HG03095 (cell line): ENCODE measurements around the gene CLEC16A.

Experiments
- ATAC-seq: cut with Tn5 transposase; IDR thresholded peaks from one replicate; pipeline ENCODE4 v1.9.1; 2021; ENCODE audit warnings: moderate library complexity; ENCODE audit not compliant: unreplicated experiment

Gene CLEC16A

DNA sequence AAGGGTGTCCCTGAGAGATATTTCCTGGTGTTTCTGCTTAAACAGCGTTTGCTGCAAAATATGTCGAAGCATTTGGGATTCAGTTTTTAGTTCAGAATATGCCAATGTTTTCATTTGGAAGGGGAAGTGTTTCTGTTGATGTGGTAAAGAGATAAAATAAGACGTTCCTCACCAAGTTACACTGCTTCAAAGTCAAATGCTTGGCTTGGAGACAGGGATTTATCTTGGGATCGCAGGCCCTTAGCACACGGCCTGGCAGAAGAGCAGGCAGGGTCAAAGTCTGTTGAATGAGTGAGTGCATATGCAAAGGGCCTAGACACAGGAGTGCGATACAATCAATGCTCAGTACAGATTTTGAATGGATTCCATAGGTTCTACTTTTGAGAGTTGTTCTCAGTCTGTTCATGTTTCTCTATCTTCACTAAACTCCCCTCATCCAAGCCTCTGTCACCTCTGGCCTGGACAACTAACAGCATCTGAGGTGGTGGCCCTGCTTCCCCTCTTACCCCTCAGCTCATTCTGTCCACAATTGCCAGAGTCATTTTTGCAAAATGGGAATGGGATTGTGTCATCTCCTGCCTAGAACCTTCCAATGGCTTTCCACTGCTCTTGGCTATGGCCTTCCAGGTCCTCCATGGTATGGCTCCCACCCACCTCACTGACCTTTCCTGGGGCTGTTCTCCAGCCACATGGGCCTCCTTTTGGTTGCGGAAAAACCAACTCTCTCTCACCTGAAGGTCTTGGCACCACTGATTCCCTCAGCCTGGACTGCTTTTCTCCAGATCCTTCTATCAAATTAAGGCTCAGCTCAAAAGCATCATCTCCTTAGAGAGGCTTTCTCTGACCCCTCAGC lies 5.3 kb upstream of the CLEC16A start:
- no peak for ATAC-seq

DNA sequence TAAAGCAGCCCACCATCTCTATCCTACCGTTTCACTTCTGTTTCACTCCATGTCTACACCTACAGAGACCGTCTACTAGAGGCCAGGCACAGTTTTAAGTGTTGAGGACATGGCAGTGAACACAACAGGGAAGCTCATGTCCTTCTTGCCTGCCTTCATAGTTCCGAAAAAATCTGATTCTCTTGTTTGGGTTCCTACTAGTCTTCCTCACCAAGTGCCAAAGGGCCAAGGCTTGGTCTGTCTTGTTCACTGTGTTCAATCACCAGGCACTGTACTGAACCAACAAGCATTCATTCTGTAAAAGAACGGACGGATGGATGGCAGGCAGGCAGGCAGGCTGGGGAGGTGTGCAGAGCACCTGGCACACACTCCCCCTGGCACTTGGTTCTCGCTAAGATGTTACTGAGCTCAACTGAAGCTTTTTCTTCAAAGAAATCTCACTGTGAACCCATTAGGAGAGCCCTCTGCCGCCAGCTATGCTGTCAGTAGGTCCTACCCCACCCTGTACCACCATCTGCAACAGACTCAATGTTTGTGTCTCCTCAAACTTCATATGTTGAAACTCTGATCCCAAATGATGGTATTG lies 4.6 kb upstream of the CLEC16A start:
- ATAC-seq, result no peak

DNA sequence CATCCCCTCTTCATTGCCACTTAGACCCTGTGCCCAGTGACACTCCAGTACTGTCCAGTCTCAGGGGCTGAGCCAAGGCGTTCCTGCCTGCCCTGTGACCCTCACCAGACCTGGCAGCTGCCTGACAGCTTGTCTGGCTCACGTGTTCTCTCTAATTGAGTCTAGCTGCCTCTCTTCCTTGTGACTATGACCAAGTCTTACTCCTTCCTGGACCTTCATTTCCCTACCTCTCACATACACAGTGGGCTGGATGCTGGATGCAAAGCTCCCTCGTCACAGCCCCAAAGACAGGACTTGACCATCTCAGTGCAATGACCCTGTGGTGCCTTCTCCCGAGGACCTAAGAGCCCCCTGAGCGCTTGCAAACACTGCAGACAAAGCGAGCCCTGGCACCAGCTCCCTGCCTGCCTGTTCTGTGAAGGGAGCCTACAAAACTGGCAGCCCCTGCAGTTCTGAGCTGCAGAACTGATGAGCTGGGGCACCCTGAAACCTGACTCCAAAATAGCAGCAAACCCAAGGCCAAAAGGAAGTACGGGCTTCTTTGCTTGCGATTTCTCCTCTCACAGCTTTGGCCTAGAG lies 3.8 kb upstream of the CLEC16A start:
- ATAC-seq, result no peak

- ATAC-seq, result no peak
Observed at GRCh38 chr16:10941127-10941933, 3.0 kb upstream of the CLEC16A start.

DNA sequence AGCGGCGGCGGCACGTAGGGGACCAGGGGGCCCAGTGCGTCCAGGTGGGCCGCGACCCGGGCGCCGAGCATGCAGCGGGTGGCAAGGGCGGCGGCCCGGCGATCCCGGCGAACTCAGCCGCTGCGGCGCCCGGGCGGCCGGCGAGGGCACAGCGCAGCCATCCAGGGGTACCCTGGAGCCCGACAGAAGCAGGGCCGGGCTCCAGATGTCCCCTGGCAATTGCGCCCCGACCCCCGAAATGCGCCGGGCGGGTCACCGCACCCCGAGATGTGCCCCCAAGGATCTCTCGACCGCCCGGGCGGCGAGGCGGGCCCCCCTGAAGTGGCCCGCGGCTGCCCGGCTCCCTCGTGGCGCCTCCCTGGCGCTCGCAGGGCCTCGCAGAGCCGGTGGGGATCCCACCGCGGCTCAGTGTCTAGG lies 2.4 kb upstream of the CLEC16A start:
- ATAC-seq, result peak; percentile 2

DNA sequence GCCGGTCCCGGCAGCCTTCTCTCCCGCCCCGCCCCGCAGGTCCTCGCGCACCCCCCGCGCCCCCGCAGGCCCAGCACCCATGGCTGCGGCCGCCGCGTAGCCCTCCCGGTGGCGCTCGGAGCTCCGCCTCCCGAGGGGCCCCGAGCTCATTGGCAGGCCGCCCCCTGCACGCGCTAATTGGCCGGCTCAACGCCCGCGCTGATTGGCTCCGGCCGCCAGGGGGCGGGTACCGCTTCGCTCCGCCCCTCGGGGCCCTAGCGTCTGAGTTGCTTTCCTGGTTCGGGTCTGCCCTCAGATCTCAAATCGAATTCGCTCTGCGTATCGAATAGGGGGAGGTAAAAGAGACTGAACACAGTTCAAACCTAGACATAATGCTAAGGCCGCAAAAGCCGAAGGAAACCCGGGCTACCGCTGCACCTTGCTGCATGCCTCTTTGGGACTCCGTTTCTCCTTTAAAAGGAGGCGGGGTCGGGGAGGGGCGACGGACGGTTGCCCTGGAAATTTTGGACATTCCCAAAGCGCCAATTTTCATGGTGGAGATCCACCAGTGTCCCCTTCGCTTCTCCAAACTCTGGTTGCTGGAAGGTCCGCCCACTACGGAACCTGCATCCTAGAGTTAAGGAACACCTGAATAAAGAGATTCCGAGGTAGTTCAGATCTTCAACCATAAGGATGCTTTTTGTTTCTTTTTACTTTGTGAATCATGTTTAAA lies 1.9 kb upstream of the CLEC16A start, which contains the start of gene DEXI:
DEXI (minus strand) TSS at position 117 of the 712 bp plus-strand sequence. CDS start 463 bp downstream, outside the sequence.
- peak; percentile 41 for ATAC-seq

- ATAC-seq, result no peak
Observed at GRCh38 chr16:10943064-10943353, 1.4 kb upstream of the CLEC16A start.

DNA sequence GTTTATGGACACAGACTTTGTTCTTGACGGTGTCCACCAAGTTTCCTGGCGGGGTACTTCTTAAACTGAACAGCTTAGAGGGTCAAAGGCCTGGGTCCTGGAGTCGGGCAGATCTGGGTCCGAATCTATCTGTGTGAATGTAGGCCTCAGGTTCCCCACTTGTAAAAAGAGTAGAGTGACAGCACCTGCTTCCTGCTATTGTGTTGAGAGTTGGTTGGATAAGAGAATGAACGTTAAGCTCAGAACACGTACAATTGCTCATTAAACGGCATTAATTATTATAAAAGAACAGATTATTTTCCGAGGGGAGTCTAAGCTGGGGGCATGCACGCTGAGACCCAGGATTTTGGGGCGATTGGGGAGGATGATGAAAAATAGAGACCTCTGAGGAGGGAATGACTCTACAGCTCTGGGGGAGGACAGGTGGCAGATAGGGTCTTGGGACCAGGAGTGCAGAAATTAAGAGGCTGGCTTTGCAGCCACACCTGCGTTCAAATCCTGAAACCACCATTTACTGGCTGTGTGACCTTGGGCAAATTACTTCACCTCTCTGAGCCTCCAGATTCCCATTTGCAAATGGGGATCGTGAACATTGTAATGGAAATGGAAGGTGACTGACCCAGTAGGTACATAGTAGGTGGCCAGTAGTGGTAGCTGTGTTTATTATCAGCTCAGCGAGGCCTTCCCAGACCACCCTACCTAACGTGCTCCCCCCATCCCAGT lies 862 bp downstream of the CLEC16A start:
- no peak for ATAC-seq

DNA sequence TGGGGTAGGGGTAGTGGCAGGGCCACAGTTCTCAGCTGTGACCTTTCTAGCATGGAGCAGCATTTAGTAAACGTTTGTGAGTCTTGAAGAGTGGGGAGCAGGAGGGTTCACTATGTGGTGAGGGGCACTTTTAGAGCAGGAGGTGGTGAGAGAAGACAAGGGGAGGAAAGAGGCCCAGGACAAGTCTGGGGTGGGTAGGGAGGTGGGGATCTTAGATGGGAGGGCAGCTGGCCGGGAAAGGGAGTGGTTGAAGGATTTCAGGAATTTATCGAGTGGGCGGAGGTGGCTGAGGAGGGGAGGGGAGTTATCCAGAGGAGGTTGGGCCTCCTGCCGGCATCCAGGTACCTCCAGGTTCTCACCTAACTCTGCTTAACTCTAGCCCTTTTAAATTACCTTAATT lies 1.9 kb downstream of the CLEC16A start:
- no peak for ATAC-seq

GRCh38 chr16:10947211-10947787 lies 2.9 kb downstream of the CLEC16A start:
- no peak for ATAC-seq

DNA sequence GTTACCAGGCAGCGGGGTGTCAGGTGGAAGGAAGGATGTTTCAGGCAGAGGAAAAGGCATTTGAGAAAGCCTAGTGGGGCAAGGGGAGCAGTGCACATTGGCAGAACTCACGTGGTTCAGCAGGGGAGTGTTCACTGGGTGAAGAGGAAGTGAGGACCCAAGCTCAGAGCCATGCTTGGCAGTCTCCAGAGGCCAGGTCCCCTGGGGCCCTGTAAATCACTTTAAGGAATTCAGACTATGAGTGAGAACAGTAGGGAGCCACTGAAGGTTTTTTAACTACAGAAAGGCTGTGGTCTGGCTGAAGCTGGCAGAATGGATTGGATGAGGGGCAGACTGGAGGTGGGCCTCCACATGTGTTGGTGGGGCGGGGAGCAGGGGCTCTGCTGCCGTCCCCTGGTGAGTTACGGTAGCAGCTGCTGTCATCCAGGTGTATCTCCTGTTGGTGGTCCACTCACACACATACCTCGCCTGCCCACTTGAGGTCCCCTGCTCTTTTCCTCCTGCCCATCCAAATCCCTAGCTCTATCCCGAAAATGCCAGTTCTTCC lies 5.1 kb downstream of the CLEC16A start:
- ATAC-seq, result peak; percentile 46

DNA sequence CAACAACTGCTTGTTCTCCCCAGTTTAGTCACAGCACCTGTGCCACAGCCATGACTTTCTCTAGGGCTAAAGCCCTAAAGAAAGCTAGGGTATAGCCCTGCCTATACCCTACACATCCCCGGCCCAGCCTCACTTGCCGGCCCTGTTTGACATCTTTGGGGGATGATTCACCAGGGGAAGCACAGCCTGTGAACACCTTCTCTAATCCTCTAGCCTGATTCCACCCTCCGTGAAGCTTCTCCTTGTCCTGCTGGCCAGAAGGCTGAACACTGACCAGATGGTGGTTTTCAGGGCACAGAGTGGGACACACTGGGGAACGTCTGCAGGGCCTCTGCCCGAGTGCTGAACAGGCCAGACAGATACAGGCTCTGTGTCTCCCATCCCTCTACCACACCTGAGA lies 6.0 kb downstream of the CLEC16A start:
- no peak for ATAC-seq

DNA sequence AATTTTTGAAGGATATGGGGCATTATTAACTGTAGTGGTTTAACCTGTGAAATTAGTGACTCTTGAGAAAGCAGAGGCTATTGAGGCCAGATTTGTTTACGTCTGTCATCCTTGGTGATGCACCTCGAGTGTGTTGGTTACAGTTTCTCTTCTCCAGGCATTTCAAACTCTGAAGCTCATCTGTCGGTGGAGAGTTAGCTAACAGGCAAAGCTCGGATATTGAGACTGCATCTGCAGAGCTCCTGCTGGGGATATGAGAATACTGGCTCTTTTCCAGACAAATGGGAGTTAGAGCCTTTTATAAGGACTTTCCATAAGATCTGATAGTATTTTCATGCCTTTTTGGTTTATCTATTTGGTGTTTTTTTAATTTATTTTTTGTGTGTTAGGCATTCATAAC lies 6.7 kb downstream of the CLEC16A start:
- ATAC-seq, result no peak

- ATAC-seq, result no peak
Observed at GRCh38 chr16:10954903-10955302, 10.5 kb downstream of the CLEC16A start.

DNA sequence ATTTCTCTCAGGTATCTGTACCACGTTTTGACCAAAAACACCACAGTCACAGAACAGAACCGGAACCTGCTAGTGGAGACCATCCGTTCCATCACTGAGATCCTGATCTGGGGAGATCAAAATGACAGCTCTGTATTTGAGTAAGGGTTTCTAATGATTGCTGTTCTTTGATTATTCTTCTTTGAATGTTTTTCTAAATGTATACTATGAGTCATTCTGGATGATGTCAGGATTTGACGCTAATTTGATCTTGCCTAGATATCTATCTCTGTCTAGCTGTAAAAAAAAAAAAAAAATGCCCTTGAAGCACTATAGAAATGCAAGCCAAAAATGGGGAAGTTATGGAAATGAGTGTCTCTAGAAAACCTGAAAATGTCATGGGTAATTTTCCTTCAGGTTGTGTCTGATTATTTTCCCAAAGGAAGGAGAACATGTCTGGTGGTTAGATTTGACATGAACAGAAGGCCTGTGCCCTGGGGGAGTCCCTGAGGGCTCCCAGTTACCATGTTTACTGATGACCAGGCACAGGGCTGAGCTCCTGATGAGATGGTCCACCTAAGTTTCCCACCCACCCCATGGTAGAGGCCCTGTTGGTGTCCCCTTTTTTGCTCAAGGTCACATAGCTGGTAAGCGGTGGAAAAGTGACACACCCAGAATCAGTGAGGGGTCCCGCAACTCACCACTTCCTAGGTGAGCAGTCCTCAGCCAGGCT lies 13.6 kb downstream of the CLEC16A start:
- ATAC-seq, result no peak

GRCh38 chr16:10959161-10959560 lies 14.8 kb downstream of the CLEC16A start:
- no peak for ATAC-seq

GRCh38 chr16:10961231-10961630 lies 16.9 kb downstream of the CLEC16A start:
- no peak for ATAC-seq

GRCh38 chr16:10964039-10964890 lies 19.9 kb downstream of the CLEC16A start:
- peak; percentile 49 for ATAC-seq
